Measurements from ENCODE around the gene HDHD5. TPM values are rescaled to one million over a fixed set of nuclear protein-coding genes. Genes with fewer than 3 reads are reported as not detected.

HDHD5 gene
- total and polyA plus RNA-seq, 2 of the 13 experiments (the other 11 are each of a cell fraction or from before 2014, with no cell fraction given): not detected

DNA sequence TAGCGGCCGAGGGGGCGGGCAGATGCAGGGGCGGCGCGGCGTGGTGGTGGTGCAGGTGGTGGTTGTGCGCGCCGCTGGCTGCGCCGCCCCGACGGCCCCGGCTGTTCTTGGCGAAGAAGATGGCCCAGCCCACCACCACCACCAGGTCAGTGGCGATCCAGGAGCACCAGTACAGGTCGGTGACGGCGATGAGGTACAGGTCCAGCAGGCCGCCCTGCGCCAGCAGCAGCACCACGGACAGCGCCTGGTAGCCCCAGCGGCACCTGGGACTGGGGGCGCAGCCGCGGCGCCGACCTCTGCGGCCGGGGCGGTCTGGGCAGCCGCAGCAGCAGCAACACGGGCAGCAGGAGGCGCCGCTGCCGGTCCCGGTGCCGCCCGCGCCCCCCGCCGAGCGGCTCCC lies 38.8 kb downstream of the HDHD5 start:
- intact Hi-C loops (cut with micrococcal nuclease; ENCODE audit: unreplicated experiment): no loop called here
- no peak for DNase-seq (ENCODE audit: low spot score)
- H3K9me3 ChIP-seq (ENCODE audit: low read length): no peaks in the 10 kb centered on the region
- TF ChIP-seq, protein P1, sequence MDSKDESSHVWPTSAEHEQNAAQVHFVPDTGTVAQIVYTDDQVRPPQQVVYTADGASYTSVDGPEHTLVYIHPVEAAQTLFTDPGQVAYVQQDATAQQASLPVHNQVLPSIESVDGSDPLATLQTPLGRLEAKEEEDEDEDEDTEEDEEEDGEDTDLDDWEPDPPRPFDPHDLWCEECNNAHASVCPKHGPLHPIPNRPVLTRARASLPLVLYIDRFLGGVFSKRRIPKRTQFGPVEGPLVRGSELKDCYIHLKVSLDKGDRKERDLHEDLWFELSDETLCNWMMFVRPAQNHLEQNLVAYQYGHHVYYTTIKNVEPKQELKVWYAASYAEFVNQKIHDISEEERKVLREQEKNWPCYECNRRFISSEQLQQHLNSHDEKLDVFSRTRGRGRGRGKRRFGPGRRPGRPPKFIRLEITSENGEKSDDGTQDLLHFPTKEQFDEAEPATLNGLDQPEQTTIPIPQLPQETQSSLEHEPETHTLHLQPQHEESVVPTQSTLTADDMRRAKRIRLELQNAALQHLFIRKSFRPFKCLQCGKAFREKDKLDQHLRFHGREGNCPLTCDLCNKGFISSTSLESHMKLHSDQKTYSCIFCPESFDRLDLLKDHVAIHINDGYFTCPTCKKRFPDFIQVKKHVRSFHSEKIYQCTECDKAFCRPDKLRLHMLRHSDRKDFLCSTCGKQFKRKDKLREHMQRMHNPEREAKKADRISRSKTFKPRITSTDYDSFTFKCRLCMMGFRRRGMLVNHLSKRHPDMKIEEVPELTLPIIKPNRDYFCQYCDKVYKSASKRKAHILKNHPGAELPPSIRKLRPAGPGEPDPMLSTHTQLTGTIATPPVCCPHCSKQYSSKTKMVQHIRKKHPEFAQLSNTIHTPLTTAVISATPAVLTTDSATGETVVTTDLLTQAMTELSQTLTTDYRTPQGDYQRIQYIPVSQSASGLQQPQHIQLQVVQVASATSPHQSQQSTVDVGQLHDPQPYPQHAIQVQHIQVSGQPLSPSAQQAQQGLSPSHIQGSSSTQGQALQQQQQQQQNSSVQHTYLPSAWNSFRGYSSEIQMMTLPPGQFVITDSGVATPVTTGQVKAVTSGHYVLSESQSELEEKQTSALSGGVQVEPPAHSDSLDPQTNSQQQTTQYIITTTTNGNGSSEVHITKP (CRISPR knock-in tag; IDR thresholded peaks at IDR 0.05; ENCODE audit: low read depth): no peak
- no peak for TF ChIP-seq FIP1L1 (IDR thresholded peaks at IDR 0.05; ENCODE audit: borderline replicate concordance, insufficient read depth, low read depth, low read length)
- TF ChIP-seq, protein P2, sequence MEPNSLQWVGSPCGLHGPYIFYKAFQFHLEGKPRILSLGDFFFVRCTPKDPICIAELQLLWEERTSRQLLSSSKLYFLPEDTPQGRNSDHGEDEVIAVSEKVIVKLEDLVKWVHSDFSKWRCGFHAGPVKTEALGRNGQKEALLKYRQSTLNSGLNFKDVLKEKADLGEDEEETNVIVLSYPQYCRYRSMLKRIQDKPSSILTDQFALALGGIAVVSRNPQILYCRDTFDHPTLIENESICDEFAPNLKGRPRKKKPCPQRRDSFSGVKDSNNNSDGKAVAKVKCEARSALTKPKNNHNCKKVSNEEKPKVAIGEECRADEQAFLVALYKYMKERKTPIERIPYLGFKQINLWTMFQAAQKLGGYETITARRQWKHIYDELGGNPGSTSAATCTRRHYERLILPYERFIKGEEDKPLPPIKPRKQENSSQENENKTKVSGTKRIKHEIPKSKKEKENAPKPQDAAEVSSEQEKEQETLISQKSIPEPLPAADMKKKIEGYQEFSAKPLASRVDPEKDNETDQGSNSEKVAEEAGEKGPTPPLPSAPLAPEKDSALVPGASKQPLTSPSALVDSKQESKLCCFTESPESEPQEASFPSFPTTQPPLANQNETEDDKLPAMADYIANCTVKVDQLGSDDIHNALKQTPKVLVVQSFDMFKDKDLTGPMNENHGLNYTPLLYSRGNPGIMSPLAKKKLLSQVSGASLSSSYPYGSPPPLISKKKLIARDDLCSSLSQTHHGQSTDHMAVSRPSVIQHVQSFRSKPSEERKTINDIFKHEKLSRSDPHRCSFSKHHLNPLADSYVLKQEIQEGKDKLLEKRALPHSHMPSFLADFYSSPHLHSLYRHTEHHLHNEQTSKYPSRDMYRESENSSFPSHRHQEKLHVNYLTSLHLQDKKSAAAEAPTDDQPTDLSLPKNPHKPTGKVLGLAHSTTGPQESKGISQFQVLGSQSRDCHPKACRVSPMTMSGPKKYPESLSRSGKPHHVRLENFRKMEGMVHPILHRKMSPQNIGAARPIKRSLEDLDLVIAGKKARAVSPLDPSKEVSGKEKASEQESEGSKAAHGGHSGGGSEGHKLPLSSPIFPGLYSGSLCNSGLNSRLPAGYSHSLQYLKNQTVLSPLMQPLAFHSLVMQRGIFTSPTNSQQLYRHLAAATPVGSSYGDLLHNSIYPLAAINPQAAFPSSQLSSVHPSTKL (CRISPR knock-in tag; IDR thresholded peaks at IDR 0.05): 0 out of 2 replicates have a peak, but pooled peaks have one; percentile 14
- no peak for TF ChIP-seq CREB1 (IDR thresholded peaks at IDR 0.05)
- no peak for TF ChIP-seq CREB1 (CRISPR knock-in tag; IDR thresholded peaks at IDR 0.05)
- no peak for TF ChIP-seq MAZ (IDR thresholded peaks at IDR 0.05; ENCODE audit: borderline replicate concordance, low read depth, low read length)
- TF ChIP-seq MAZ (CRISPR knock-in tag; IDR thresholded peaks at IDR 0.05; ENCODE audit: low read depth): no peak
- TF ChIP-seq HMG20A (CRISPR knock-in tag; IDR thresholded peaks at IDR 0.05; ENCODE audit: borderline replicate concordance): no peak
- TF ChIP-seq, protein P3, sequence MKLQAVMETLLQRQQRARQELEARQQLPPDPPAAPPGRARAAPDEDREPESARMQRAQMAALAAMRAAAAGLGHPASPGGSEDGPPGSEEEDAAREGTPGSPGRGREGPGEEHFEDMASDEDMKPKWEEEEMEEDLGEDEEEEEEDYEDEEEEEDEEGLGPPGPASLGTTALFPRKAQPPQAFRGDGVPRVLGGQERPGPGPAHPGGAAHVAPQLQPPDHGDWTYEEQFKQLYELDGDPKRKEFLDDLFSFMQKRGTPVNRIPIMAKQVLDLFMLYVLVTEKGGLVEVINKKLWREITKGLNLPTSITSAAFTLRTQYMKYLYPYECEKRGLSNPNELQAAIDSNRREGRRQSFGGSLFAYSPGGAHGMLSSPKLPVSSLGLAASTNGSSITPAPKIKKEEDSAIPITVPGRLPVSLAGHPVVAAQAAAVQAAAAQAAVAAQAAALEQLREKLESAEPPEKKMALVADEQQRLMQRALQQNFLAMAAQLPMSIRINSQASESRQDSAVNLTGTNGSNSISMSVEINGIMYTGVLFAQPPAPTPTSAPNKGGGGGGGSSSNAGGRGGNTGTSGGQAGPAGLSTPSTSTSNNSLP (IDR thresholded peaks at IDR 0.05; ENCODE audit: low read depth, low read length): no peak
- TF ChIP-seq, protein P4, sequence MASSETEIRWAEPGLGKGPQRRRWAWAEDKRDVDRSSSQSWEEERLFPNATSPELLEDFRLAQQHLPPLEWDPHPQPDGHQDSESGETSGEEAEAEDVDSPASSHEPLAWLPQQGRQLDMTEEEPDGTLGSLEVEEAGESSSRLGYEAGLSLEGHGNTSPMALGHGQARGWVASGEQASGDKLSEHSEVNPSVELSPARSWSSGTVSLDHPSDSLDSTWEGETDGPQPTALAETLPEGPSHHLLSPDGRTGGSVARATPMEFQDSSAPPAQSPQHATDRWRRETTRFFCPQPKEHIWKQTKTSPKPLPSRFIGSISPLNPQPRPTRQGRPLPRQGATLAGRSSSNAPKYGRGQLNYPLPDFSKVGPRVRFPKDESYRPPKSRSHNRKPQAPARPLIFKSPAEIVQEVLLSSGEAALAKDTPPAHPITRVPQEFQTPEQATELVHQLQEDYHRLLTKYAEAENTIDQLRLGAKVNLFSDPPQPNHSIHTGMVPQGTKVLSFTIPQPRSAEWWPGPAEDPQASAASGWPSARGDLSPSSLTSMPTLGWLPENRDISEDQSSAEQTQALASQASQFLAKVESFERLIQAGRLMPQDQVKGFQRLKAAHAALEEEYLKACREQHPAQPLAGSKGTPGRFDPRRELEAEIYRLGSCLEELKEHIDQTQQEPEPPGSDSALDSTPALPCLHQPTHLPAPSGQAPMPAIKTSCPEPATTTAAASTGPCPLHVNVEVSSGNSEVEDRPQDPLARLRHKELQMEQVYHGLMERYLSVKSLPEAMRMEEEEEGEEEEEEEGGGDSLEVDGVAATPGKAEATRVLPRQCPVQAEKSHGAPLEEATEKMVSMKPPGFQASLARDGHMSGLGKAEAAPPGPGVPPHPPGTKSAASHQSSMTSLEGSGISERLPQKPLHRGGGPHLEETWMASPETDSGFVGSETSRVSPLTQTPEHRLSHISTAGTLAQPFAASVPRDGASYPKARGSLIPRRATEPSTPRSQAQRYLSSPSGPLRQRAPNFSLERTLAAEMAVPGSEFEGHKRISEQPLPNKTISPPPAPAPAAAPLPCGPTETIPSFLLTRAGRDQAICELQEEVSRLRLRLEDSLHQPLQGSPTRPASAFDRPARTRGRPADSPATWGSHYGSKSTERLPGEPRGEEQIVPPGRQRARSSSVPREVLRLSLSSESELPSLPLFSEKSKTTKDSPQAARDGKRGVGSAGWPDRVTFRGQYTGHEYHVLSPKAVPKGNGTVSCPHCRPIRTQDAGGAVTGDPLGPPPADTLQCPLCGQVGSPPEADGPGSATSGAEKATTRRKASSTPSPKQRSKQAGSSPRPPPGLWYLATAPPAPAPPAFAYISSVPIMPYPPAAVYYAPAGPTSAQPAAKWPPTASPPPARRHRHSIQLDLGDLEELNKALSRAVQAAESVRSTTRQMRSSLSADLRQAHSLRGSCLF (CRISPR knock-in tag; IDR thresholded peaks at IDR 0.05; ENCODE audit: borderline replicate concordance): no peak

More for the DNA sequence above, 38.8 kb downstream of the HDHD5 start:
- Histone ChIP-seq H3K27ac (ENCODE audit: extremely low read length, insufficient read depth, low read length) (no peak overlapping the region), H2AFZ (ENCODE audit: low read length) (no peak overlapping the region), H3K27me3 (ENCODE audit: control insufficient read depth in 1 of 2, insufficient read depth in 2 of 2, low read length in 2 of 2) (peaks cover 7 to 23% of the 10 kb centered on the region in 2 experiments; a peak in 4 of 5 replicates), H3K9ac (ENCODE audit: insufficient read depth, low read depth, low read length) (no peak overlapping the region), H3K4me1 (ENCODE audit: insufficient read depth, low read length) (no peaks in the 10 kb centered on the region), H3K4me3 (replicated peaks in 1 of 3; ENCODE audit: insufficient read depth in 1 of 3, low read depth in 2 of 3, low read length in 3 of 3) (peak overlapping the region in 1 of 3 experiments; percentile 40; a peak in 1 of 6 replicates), H3K4me2 (ENCODE audit: low read depth, low read length) (no peak overlapping the region), H3K79me2 (ENCODE audit: insufficient read depth, low read length) (no peaks in the 10 kb centered on the region), H3K36me3 (replicated peaks in 1 of 2; ENCODE audit: control insufficient read depth in 1 of 2, insufficient read depth in 2 of 2, low read length in 2 of 2) (no peaks in the 10 kb centered on the region), H4K20me1 (ENCODE audit: insufficient read depth, low read length) (no peaks in the 10 kb centered on the region)
- ATAC-seq: peak; percentile 70
- ChIA-PET CTCF (ENCODE audit: low intra/inter-chr PET ratio, low total read pairs) (no interaction called here), POLR2A (no interaction called here)
- no TSS peak for BruUV-seq (replicated peaks)
- no CpG with 5 or more reads among the region's 45 CpGs for WGBS (ENCODE audit: low lambda C conversion rate)
- in situ Hi-C loops (cut with HindIII; ENCODE audit: extremely low pct_ligation_motif_present, low pct_unique_long_range_greater_than_20kb): no loop called here
- FAIRE-seq: no peak

All from HepG2 (cell line).